ENCODE data around the gene SMAD3. TPM values are rescaled to one million over a fixed set of nuclear protein-coding genes. Genes with fewer than 3 reads are reported as not detected.
A peak's percentile ranks its signal among the peaks of the same experiment; 100 is the strongest.

SMAD3 gene
- total RNA-seq, 1 donor from 2014 or later: 53.5 TPM

GRCh38 chr15:67114846-67115585 is 49.6 kb downstream of the SMAD3 start:
- peaks cover 68% of the 10 kb centered on the region for H3K4me1 ChIP-seq
- no peaks in the 10 kb centered on the region for H3K36me3 ChIP-seq
- H3K4me3 ChIP-seq: no peak overlapping the region
- no peak for DNase-seq (ENCODE audit: extremely low spot score in 2 of 2)
- peak overlapping the region; percentile 60 for H3K27ac ChIP-seq
- no peaks in the 10 kb centered on the region for H3K27me3 ChIP-seq
- intact Hi-C loops (cut with DNase I): no loop called here
- no peaks in the 10 kb centered on the region for H3K9me3 ChIP-seq
- no peak for TF ChIP-seq POLR2AphosphoS5 (IDR thresholded peaks at IDR 0.05; ENCODE audit: insufficient read depth in 1 of 2, low read depth in 1 of 2)
- no peak for TF ChIP-seq CTCF (IDR thresholded peaks at IDR 0.05)
- no peak for TF ChIP-seq POLR2A (IDR thresholded peaks at IDR 0.05)

- DNase-seq (ENCODE audit: extremely low spot score in 2 of 2): no peak
- Histone ChIP-seq H3K36me3 (no peaks in the 10 kb centered on the region), H3K27ac (peak overlapping the region; percentile 60), H3K4me1 (peaks cover 68% of the 10 kb centered on the region), H3K27me3 (no peaks in the 10 kb centered on the region), H3K4me3 (no peak overlapping the region), H3K9me3 (no peaks in the 10 kb centered on the region)
- intact Hi-C loops (cut with DNase I): no loop called here
- TF ChIP-seq POLR2AphosphoS5 (IDR thresholded peaks at IDR 0.05; ENCODE audit: insufficient read depth in 1 of 2, low read depth in 1 of 2) (no peak), CTCF (IDR thresholded peaks at IDR 0.05) (no peak)
These were observed 50.2 kb downstream of the SMAD3 start for GRCh38 chr15:67115586-67115969.

GRCh38 chr15:67116742-67117141 is 51.3 kb downstream of the SMAD3 start:
- Histone ChIP-seq H3K4me3 (no peak overlapping the region), H3K9me3 (no peaks in the 10 kb centered on the region), H3K27ac (peak overlapping the region; percentile 31), H3K36me3 (no peaks in the 10 kb centered on the region), H3K27me3 (no peaks in the 10 kb centered on the region), H3K4me1 (peaks cover 76% of the 10 kb centered on the region)
- TF ChIP-seq CTCF (IDR thresholded peaks at IDR 0.05) (no peak), POLR2AphosphoS5 (IDR thresholded peaks at IDR 0.05; ENCODE audit: insufficient read depth in 1 of 2, low read depth in 1 of 2) (no peak), POLR2A (IDR thresholded peaks at IDR 0.05) (no peak)
- no peak for DNase-seq (ENCODE audit: extremely low spot score in 2 of 2)
- intact Hi-C loops (cut with DNase I): no loop called here

GRCh38 chr15:67117370-67117769 is 52.0 kb downstream of the SMAD3 start:
- TF ChIP-seq POLR2A (IDR thresholded peaks at IDR 0.05) (no peak), CTCF (IDR thresholded peaks at IDR 0.05) (no peak), POLR2AphosphoS5 (IDR thresholded peaks at IDR 0.05; ENCODE audit: insufficient read depth in 1 of 2, low read depth in 1 of 2) (no peak)
- no peaks in the 10 kb centered on the region for H3K27me3 ChIP-seq
- H3K4me3 ChIP-seq: no peak overlapping the region
- no peak for DNase-seq (ENCODE audit: extremely low spot score in 2 of 2)
- no peaks in the 10 kb centered on the region for H3K36me3 ChIP-seq
- H3K9me3 ChIP-seq: no peaks in the 10 kb centered on the region
- peaks cover 82% of the 10 kb centered on the region for H3K4me1 ChIP-seq
- intact Hi-C loops (cut with DNase I): no loop called here
- peak overlapping the region; percentile 63 for H3K27ac ChIP-seq

- DNase-seq (ENCODE audit: extremely low spot score in 2 of 2): no peak
- Histone ChIP-seq H3K9me3 (no peaks in the 10 kb centered on the region), H3K27me3 (no peaks in the 10 kb centered on the region), H3K27ac (peak overlapping the region; percentile 87), H3K36me3 (no peaks in the 10 kb centered on the region), H3K4me3 (no peak overlapping the region), H3K4me1 (peaks cover 93% of the 10 kb centered on the region)
- intact Hi-C loops (cut with DNase I): no loop called here
- TF ChIP-seq CTCF (IDR thresholded peaks at IDR 0.05) (no peak), POLR2A (IDR thresholded peaks at IDR 0.05) (no peak), POLR2AphosphoS5 (IDR thresholded peaks at IDR 0.05; ENCODE audit: insufficient read depth in 1 of 2, low read depth in 1 of 2) (no peak)
These were observed 53.4 kb downstream of the SMAD3 start for GRCh38 chr15:67118808-67119207.
